Activated CD4-positive, alpha-beta T cell treated with anti-CD3 and anti-CD28 coated beads for 24 hours (primary cell): ENCODE data around the gene STUB1.

Experiments
- DNase-seq, 2 donors: peaks; one replicate each; pipeline ENCODE4 v3.0.0-alpha.2; 2020; ENCODE audit warnings: low read depth in 2 of 2

The STUB1 gene

GRCh38 chr16:644556-644955 is 35.7 kb upstream of the STUB1 start:
- DNase-seq = no peak

GRCh38 chr16:645852-646678 is 34.1 kb upstream of the STUB1 start:
- no peak for DNase-seq

GRCh38 chr16:646679-647172 is 33.5 kb upstream of the STUB1 start:
- DNase-seq = no peak

- DNase-seq = no peak
Observed at GRCh38 chr16:647173-647902, 32.9 kb upstream of the STUB1 start.

- peak in 1 of 2 donors; percentile 44 for DNase-seq
Observed at GRCh38 chr16:648071-648780, 32.0 kb upstream of the STUB1 start.

- peak; percentile 87 to 90 for DNase-seq
Observed at GRCh38 chr16:648781-649589, 31.2 kb upstream of the STUB1 start, which contains the start of gene WDR90. Gene WDR90 (plus strand): TSS chr16:649365. CDS start chr16:649417, 52 bp downstream.

GRCh38 chr16:649631-650030 is 30.6 kb upstream of the STUB1 start:
- DNase-seq = no peak

GRCh38 chr16:651844-652243 is 28.4 kb upstream of the STUB1 start:
- DNase-seq = no peak

GRCh38 chr16:652454-653305 is 27.5 kb upstream of the STUB1 start:
- DNase-seq = no peak

- no peak for DNase-seq
Observed at GRCh38 chr16:654034-654433, 26.2 kb upstream of the STUB1 start.

GRCh38 chr16:657487-657886 is 22.7 kb upstream of the STUB1 start:
- DNase-seq = no peak

- DNase-seq = no peak
Observed at GRCh38 chr16:658679-659571, 21.3 kb upstream of the STUB1 start.

GRCh38 chr16:659618-660017 is 20.6 kb upstream of the STUB1 start:
- no peak for DNase-seq

GRCh38 chr16:660132-660458 is 20.1 kb upstream of the STUB1 start:
- no peak for DNase-seq

- DNase-seq = peak; percentile 47 to 62
Observed at GRCh38 chr16:660459-661183, 19.6 kb upstream of the STUB1 start.

- DNase-seq = no peak
Observed at GRCh38 chr16:661184-661821, 18.9 kb upstream of the STUB1 start.

GRCh38 chr16:662095-662494 is 18.1 kb upstream of the STUB1 start:
- DNase-seq = no peak

GRCh38 chr16:662597-662996 is 17.6 kb upstream of the STUB1 start:
- DNase-seq = no peak
